ENCODE data around the gene RIN1. TPM values are rescaled to one million over a fixed set of nuclear protein-coding genes. Genes with fewer than 3 reads are reported as not detected.

The RIN1 gene
- total RNA-seq, 4 donors from 2014 or later = 22.3 to 37.2 (median 27.6) TPM

- no peak for DNase-seq
- intact Hi-C loops (cut with DNase I) = no loop called here
- H3K9me3 ChIP-seq = no peaks in the 10 kb centered on the region
Measured at GRCh38 chr11:66346476-66347424, 10.5 kb upstream of the RIN1 start.

GRCh38 chr11:66345316-66345649 lies 9.0 kb upstream of the RIN1 start:
- peaks cover 34 to 57% (median 35%) of the 10 kb centered on the region in 3 donors for H3K4me1 ChIP-seq
- TF ChIP-seq POLR2A (IDR thresholded peaks at IDR 0.05) (no peak), CTCF (IDR thresholded peaks at IDR 0.05) (no peak)
- peak overlapping the region; percentile 79 to 96 (median 83) for H3K27ac ChIP-seq
- WGBS, 2 donors = 3 to 8% methylated on average over 4 of the region's 7 CpGs
- peaks cover 0 to 29% (median 20%) of the 10 kb centered on the region in 3 donors for H3K36me3 ChIP-seq
- no peaks in the 10 kb centered on the region for H3K9me3 ChIP-seq
- intact Hi-C loops (cut with DNase I) = no loop called here
- H3K4me3 ChIP-seq = peak overlapping the region; percentile 67 to 83 (median 78)
- DNase-seq = no peak
- H3K27me3 ChIP-seq = no peaks in the 10 kb centered on the region

More at GRCh38 chr11:66346476-66347424, 10.5 kb upstream of the RIN1 start:
- H3K36me3 ChIP-seq = peaks cover 0 to 14% (median 6%) of the 10 kb centered on the region in 3 donors
- no peak for TF ChIP-seq CTCF (IDR thresholded peaks at IDR 0.05)
- TF ChIP-seq POLR2A (IDR thresholded peaks at IDR 0.05) = no peak
- peaks cover 34 to 57% (median 35%) of the 10 kb centered on the region in 3 donors for H3K4me1 ChIP-seq
- 55 to 65% methylated on average over 4 to 7 of the region's 68 CpGs for WGBS, 2 donors
- peak overlapping the region; percentile 79 to 96 (median 92) for H3K27ac ChIP-seq
- peak overlapping the region; percentile 78 to 92 (median 81) for H3K4me3 ChIP-seq
- no peaks in the 10 kb centered on the region for H3K27me3 ChIP-seq

- DNase-seq = peak; percentile 94
- peak in 4 of 6 experiments; percentile 26 to 64 (median 37) for TF ChIP-seq CTCF (IDR thresholded peaks at IDR 0.05)
- TF ChIP-seq POLR2A (IDR thresholded peaks at IDR 0.05) = peak in 3 of 4 donors; percentile 84 to 86 (median 86)
- H3K36me3 ChIP-seq = peaks cover 0 to 34% (median 26%) of the 10 kb centered on the region in 3 donors
- peak within 1 kb of the TSS; percentile 67 to 83 (median 78) for H3K4me3 ChIP-seq
- 0% methylated on average over 3 to 12 of the region's 59 CpGs for WGBS, 2 donors
- intact Hi-C loops (cut with DNase I) = no loop called here
- H3K9me3 ChIP-seq = no peaks in the 10 kb centered on the region
- peaks cover 34 to 62% (median 35%) of the 10 kb centered on the region in 3 donors for H3K4me1 ChIP-seq
- peak within 1 kb of the TSS; percentile 79 to 96 (median 83) for H3K27ac ChIP-seq
- no peaks in the 10 kb centered on the region for H3K27me3 ChIP-seq
Measured at GRCh38 chr11:66344550-66345315, 8.5 kb upstream of the RIN1 start, which contains the start of gene BRMS1. Gene BRMS1 (minus strand): TSS chr11:66345104. CDS start chr11:66342234, 2,870 bp downstream.

- WGBS, 2 donors = 70 to 86% methylated on average over 8 of the region's 8 CpGs
- intact Hi-C loops (cut with DNase I) = no loop called here
- no peak for DNase-seq
- TF ChIP-seq CTCF (IDR thresholded peaks at IDR 0.05) = no peak
- no peak for TF ChIP-seq POLR2A (IDR thresholded peaks at IDR 0.05)
- Histone ChIP-seq H3K27me3 (no peaks in the 10 kb centered on the region), H3K4me1 (peaks cover 41 to 66% (median 43%) of the 10 kb centered on the region in 3 donors), H3K27ac (no peak overlapping the region), H3K4me3 (no peak overlapping the region), H3K36me3 (peaks cover 0 to 50% (median 29%) of the 10 kb centered on the region in 3 donors), H3K9me3 (no peaks in the 10 kb centered on the region)
Measured at GRCh38 chr11:66343176-66343575, 6.9 kb upstream of the RIN1 start.
